WTC11 (cell line): Measurements from ENCODE around the gene NUAK1.

Experiments
- CBFB ChIP-seq: sonication (generic); formaldehyde crosslinking; IDR thresholded peaks from 2 replicates; pipeline ENCODE4 v1.8.1; 2022; ENCODE audit warnings: mild to moderate bottlenecking, low read depth, missing genetic modification reagents
- CTCF ChIP-seq: fragments of 200-600 bp; IDR thresholded peaks from 2 replicates; pipeline ENCODE4 v1.8.0; 2022; ENCODE audit warnings: antibody characterized with exemption
- FOXJ3 ChIP-seq: sonication (generic); formaldehyde crosslinking; IDR thresholded peaks from 2 replicates; pipeline ENCODE4 v1.9.0; 2021; ENCODE audit warnings: missing genetic modification reagents, mild to moderate bottlenecking, borderline replicate concordance
- TCF7 ChIP-seq: sonication (generic); formaldehyde crosslinking; IDR thresholded peaks from 2 replicates; pipeline ENCODE4 v1.8.0; 2022; ENCODE audit warnings: mild to moderate bottlenecking, low read depth, missing genetic modification reagents, moderate library complexity
- ZNF232 ChIP-seq: sonication (generic); formaldehyde crosslinking; IDR thresholded peaks from 2 replicates; pipeline ENCODE4 v1.8.0; 2022; ENCODE audit warnings: mild to moderate bottlenecking, missing genetic modification reagents

- TF ChIP-seq CTCF (no peak), FOXJ3 (CRISPR knock-in tag) (no peak), CBFB (CRISPR knock-in tag) (no peak), TCF7 (no peak), ZNF232 (no peak)
Measured at GRCh38 chr12:106187155-106187789, 48.5 kb upstream of the NUAK1 start.
